Transverse colon (tissue), 4 donors: ENCODE results near the gene ZNF444. TPM values are rescaled to one million over a fixed set of nuclear protein-coding genes. Genes with fewer than 3 reads are reported as not detected.
A peak's percentile ranks its signal among the peaks of the same experiment; 100 is the strongest.
"Not testable (repeated sequence)": the region's sequence is repeated elsewhere in the genome, so short reads cannot be mapped to it uniquely, and the experiment has no call there.

Experiments used
- DNase-seq: peaks from one replicate; pipeline ENCODE4 v3.0.0-alpha.2; 2019
- H3K27ac ChIP-seq, 4 donors: fragments of 200-600 bp; sonication (generic); 2 replicates each; pipeline ENCODE4 v1.5.1; 2016 to 2018; ENCODE audit warnings: inconsistent platforms in 4 of 4
- H3K27me3 ChIP-seq: fragments of 200-600 bp; sonication (generic); 2 replicates; pipeline ENCODE4 v1.5.1; 2017; ENCODE audit warnings: inconsistent platforms
- H3K36me3 ChIP-seq, 4 donors: fragments of 200-600 bp; sonication (generic); 2 replicates each; pipeline ENCODE4 v1.5.1; 2017 to 2019; ENCODE audit warnings: inconsistent platforms in 4 of 4
- H3K4me1 ChIP-seq, 4 donors: fragments of 200-600 bp; sonication (generic); 2 replicates each; pipeline ENCODE4 v1.5.1; 2017 to 2020; ENCODE audit warnings: inconsistent platforms in 4 of 4
- H3K4me3 ChIP-seq, 4 donors: fragments of 200-600 bp; sonication (generic); 1 replicate in 1 of 4; 2 replicates in 3 of 4; pipeline versions ENCODE4 v1.5.1 to v1.6.1; 2017 to 2019; ENCODE audit warnings: inconsistent platforms in 4 of 4
- H3K9me3 ChIP-seq, 2 donors: fragments of 200-600 bp; sonication (generic); 2 replicates each; pipeline ENCODE4 v1.5.1; 2017 to 2019; ENCODE audit warnings: inconsistent platforms in 2 of 2
- EP300 ChIP-seq: sonication (generic); formaldehyde crosslinking; IDR thresholded peaks from one replicate; pipeline ENCODE4 v1.6.1; 2017; ENCODE audit warnings: antibody characterized with exemption, low read depth
- POLR2A ChIP-seq: fragments of 450-650 bp; IDR thresholded peaks from one replicate; pipeline ENCODE4 v1.6.1; 2016; ENCODE audit warnings: antibody characterized with exemption, mild to moderate bottlenecking, moderate library complexity
- POLR2AphosphoS5 ChIP-seq, 3 donors: sonication (generic); formaldehyde crosslinking; IDR thresholded peaks; one replicate each; pipeline ENCODE4 v1.6.1; 2016; ENCODE audit warnings: antibody characterized with exemption in 3 of 3
- WGBS, 2 donors: methylation state at CpG; one replicate each; pipeline ENCODE4 v1.1.5; 2018; ENCODE audit warnings: low coverage in 1 of 2; 5-methylcytosine and 5-hydroxymethylcytosine counted together
- in situ Hi-C, 4 donors: fragments of 200-750 bp; cut with MboI; loops; one replicate each; pipeline versions ENCODE4 v1.15.0 to v1.15.1; 2017; ENCODE audit warnings: low sequenced_read_pairs in 3 of 4, low pct_ligation_motif_present in 1 of 4, low pct_unique_long_range_greater_than_20kb in 1 of 4
- intact Hi-C: fragments of 100-400 bp; cut with DNase I; formaldehyde crosslinking; loops from one replicate; pipeline ENCODE4 v1.15.1; 2023; ENCODE audit warnings: low total_unique reads
- total RNA-seq, 4 donors: library from RNA; depleted of rRNA; stranded (reverse); fragments of >200 nt; gene quantifications; one replicate each; pipeline ENCODE4 v1.1.0, GENCODE V29; 2016
- TF ChIP-seq, protein P1 (sequence below), 5 experiments: fragments of 200-600 bp in 3 of 5; fragments of 450-650 bp in 2 of 5; sonication (generic) in 3 of 5; IDR thresholded peaks; 1 replicate in 2 of 5; 2 replicates in 3 of 5; pipeline ENCODE4 v1.5.1; 2016 to 2017; ENCODE audit warnings: antibody characterized with exemption in 5 of 5, inconsistent platforms in 3 of 5, mild to moderate bottlenecking in 2 of 5, moderate library complexity in 1 of 5

The ZNF444 gene
- total RNA-seq, 4 donors from 2014 or later = 20.7 to 148 (median 39.2) TPM

DNA sequence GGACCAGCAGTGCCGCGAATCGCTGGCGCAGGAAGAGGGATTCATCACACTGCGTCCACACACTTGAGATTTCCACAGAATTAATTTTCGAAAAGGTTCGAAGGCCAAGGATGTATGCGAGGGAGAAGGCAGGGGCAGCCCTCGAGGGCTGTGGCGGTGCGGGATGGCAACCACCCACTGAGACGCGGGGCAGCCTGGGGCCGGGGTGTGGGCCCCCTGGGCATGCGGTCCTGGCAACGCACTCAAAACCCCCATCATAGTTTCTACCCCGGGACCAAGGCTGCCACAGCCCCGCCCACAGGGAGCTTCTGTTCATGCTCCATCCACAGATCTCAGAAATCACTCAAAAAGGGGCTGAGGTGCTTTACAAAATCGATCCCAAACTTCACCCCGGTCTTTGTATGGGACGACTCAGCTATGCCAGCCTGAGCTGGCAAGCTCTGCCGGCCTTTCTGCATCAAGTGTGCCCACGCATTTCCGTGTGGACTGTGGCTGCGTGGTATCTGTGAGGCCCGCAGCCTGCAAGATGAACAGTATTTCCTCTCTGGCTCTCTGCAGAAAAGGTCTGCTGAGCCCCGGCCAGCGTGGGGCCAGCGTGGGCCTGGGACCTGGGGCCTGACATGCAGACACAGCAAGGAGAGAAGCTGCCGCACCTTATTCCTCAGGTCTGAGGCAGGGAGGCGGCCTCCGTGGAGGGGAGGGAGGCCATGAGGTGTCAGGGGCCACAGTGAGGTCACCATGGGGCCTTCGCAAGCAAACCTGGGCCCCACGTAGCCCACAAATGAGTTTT, 39.1 kb upstream of the ZNF444 start:
- 88 to 100% methylated on average over 3 to 30 of the region's 34 CpGs for WGBS, 2 donors
- TF ChIP-seq, protein P1, sequence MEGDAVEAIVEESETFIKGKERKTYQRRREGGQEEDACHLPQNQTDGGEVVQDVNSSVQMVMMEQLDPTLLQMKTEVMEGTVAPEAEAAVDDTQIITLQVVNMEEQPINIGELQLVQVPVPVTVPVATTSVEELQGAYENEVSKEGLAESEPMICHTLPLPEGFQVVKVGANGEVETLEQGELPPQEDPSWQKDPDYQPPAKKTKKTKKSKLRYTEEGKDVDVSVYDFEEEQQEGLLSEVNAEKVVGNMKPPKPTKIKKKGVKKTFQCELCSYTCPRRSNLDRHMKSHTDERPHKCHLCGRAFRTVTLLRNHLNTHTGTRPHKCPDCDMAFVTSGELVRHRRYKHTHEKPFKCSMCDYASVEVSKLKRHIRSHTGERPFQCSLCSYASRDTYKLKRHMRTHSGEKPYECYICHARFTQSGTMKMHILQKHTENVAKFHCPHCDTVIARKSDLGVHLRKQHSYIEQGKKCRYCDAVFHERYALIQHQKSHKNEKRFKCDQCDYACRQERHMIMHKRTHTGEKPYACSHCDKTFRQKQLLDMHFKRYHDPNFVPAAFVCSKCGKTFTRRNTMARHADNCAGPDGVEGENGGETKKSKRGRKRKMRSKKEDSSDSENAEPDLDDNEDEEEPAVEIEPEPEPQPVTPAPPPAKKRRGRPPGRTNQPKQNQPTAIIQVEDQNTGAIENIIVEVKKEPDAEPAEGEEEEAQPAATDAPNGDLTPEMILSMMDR (IDR thresholded peaks at IDR 0.05) = no peak
- TF ChIP-seq POLR2A (no peak), POLR2AphosphoS5 (IDR thresholded peaks at IDR 0.05) (no peak), EP300 (no peak)
- intact Hi-C loops (loop anchor here (5.0 kb wide), 1 partner anchor 1305 kb away; no protein-coding TSS in a partner anchor), in situ Hi-C loops (no loop called here)
- H3K27me3 ChIP-seq = no peaks in the 10 kb centered on the region
- H3K27ac ChIP-seq = no peak overlapping the region
- peaks cover 0 to 14% (median 5%) of the 10 kb centered on the region in 4 donors for H3K36me3 ChIP-seq
- H3K9me3 ChIP-seq = no peaks in the 10 kb centered on the region
- DNase-seq = no peak
- H3K4me1 ChIP-seq = peaks cover 11 to 25% (median 23%) of the 10 kb centered on the region in 4 donors
- H3K4me3 ChIP-seq = no peak overlapping the region

DNA sequence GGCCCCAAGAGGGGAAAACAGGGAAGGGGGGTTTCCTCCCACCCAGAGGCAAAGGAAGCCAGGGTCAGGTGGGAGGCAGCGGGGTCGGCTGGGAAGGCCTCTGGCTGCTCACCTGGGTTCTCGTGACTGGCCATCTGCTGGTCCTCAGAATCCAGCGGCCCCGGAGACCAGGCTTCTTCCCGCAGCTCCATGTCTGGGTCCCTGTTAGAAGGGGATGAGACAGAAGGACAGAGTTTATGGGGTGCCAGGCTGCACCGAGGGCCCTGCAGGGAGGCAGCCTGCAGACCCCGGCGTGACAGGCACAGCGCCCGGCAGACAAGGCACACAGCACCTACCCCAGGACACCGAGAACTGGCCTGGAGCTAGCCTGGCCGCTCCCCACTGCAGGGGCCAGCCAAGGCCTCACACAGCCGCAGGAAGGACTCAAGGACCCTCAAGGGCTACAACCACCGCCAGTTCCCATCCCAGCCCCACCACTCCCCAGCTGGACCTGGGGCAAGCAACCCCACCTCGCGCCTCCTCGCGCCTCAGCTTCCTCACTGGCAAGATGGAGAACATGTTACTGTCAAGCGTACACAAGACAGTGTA, 38.0 kb upstream of the ZNF444 start:
- no peak for DNase-seq
- 89% methylated on average over 20 of the region's 20 CpGs; no CpG with 5 or more reads in 1 of the 2 donors for WGBS, 2 donors
- intact Hi-C loops = loop anchor here (5.0 kb wide), 1 partner anchor 1306 kb away; no protein-coding TSS in a partner anchor
- Histone ChIP-seq H3K4me1 (peaks cover 22 to 35% (median 33%) of the 10 kb centered on the region in 4 donors), H3K27ac (no peak overlapping the region), H3K27me3 (no peaks in the 10 kb centered on the region), H3K9me3 (no peaks in the 10 kb centered on the region), H3K36me3 (peaks cover 0 to 14% (median 5%) of the 10 kb centered on the region in 4 donors), H3K4me3 (no peak overlapping the region)
- in situ Hi-C loops = no loop called here
- TF ChIP-seq POLR2A = no peak
- TF ChIP-seq, protein P1 (IDR thresholded peaks at IDR 0.05) = no peak
- TF ChIP-seq EP300 = no peak
- TF ChIP-seq POLR2AphosphoS5 (IDR thresholded peaks at IDR 0.05) = no peak

DNA sequence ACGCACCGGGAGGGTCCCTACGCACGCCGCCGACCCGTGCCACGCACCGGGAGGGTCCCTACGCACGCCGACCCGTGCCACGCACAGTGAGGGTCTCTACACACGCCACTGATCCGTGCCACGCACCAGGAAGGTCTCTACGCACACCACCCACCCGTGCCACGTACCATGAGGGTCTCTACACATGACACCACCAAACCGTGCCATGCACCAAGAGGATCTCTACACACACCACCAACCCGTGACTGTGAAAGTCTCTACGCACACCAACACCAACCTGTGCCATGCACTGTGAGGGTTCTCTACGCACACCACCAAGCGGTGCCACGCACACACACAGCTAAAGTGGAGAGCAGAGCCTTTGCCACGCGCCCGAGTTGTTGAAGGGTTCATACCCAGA, 36.7 kb upstream of the ZNF444 start:
- Histone ChIP-seq H3K36me3 (peaks cover 0 to 14% (median 4%) of the 10 kb centered on the region in 4 donors), H3K9me3 (no peaks in the 10 kb centered on the region), H3K4me3 (peak overlapping the region in 1 of 4 donors; percentile 37), H3K4me1 (peaks cover 34 to 48% (median 46%) of the 10 kb centered on the region in 4 donors), H3K27me3 (no peaks in the 10 kb centered on the region), H3K27ac (peak overlapping the region; percentile 84 to 92 (median 90))
- intact Hi-C loops = loop anchor here (5.0 kb wide), 1 partner anchor 1307 kb away; no protein-coding TSS in a partner anchor
- no peak for DNase-seq
- in situ Hi-C loops = no loop called here
- TF ChIP-seq EP300 (no peak), POLR2AphosphoS5 (IDR thresholded peaks at IDR 0.05) (no peak), POLR2A (no peak)
- TF ChIP-seq, protein P1 (IDR thresholded peaks at IDR 0.05) = no peak
- WGBS, 2 donors = 92 to 100% methylated on average over 2 to 27 of the region's 29 CpGs

DNA sequence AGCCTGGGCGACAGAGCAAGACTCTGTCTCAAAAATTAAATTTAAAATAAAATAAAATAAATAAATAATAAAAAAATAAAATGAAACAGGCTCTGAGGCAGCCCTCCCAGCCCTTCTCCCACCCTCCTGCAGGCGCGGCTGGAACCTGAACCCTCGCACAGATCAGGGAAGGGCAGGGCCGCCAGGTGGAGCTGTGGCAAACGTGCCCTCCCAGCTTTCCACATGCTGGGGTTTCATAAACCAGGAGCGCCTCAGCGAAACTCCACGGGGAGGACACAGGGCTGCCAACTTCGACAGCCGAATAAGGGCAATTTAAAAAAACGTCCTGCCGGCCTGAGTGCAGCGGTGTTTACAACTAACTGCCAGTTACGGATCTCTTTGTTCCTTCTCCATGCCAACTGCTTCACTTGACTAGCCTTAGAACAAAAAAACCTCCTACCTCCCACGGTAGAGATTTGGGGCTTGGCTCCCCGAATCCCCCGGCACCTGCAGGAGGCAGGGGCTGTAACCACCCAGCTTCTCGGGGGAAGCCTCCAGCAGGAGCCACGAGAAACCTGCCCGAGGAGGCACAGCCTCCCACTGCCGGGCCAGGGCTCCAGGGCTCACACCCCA, 35.9 kb upstream of the ZNF444 start:
- Histone ChIP-seq H3K27me3 (no peaks in the 10 kb centered on the region), H3K27ac (peak overlapping the region; percentile 84 to 92 (median 90)), H3K36me3 (peaks cover 0 to 14% (median 4%) of the 10 kb centered on the region in 4 donors), H3K4me1 (peaks cover 39 to 56% (median 49%) of the 10 kb centered on the region in 4 donors), H3K9me3 (no peaks in the 10 kb centered on the region), H3K4me3 (peak overlapping the region in 3 of 4 donors; percentile 19 to 37 (median 22))
- TF ChIP-seq POLR2A = peak; percentile 24
- peak; percentile 47 to 63 (median 63) for TF ChIP-seq POLR2AphosphoS5 (IDR thresholded peaks at IDR 0.05)
- TF ChIP-seq, protein P1 (IDR thresholded peaks at IDR 0.05) = peak; percentile 73 to 92 (median 83)
- TF ChIP-seq EP300 = no peak
- peak; percentile 89 for DNase-seq
- intact Hi-C loops = no loop called here
- in situ Hi-C loops = no loop called here
- 20 to 25% methylated on average over 7 to 22 of the region's 22 CpGs for WGBS, 2 donors

DNA sequence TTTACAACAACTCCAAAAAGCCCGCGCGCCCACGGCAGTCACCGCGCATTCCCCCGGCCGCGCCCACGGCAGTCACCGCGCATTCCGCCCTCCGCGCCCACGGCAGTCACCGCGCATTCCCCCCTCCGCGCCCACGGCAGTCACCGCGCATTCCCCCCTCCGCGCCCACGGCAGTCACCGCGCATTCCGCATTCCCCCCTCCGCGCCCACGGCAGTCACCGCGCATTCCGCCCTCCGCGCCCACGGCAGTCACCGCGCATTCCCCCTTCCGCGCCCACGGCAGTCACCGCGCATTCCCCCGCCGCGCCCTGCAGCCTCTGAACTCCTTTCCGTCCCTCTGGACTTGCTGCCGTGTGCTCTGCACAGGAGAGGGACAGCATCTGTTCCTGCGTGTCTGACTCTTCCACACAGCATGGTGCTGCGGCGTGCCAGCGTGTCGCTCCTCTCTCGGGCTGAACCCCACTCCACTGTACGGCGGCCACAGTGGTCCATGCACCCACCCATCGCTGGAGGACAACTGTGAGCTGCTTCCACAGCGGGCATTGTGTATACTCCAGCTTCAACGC, 35.2 kb upstream of the ZNF444 start:
- peaks cover 46 to 63% (median 56%) of the 10 kb centered on the region in 4 donors for H3K4me1 ChIP-seq

More for the DNA sequence above, 35.2 kb upstream of the ZNF444 start:
- intact Hi-C loops, DNase-seq, H3K27me3 ChIP-seq, H3K9me3 ChIP-seq, in situ Hi-C loops: not testable (repeated sequence)
- Histone ChIP-seq H3K27ac (peak overlapping the region; percentile 84 to 92 (median 90)), H3K4me3 (peak overlapping the region in 3 of 4 donors; percentile 19 to 37 (median 22)), H3K36me3 (peaks cover 0 to 14% (median 4%) of the 10 kb centered on the region in 4 donors)
- 66 to 79% methylated on average over 28 to 61 of the region's 61 CpGs for WGBS, 2 donors
